GM12878 (cell line): ENCODE data around the gene WWP2. TPM values are rescaled to one million over a fixed set of nuclear protein-coding genes. Genes with fewer than 3 reads are reported as not detected.

Experiments used
- ATAC-seq: fragments of 200-7000 bp; cut with Tn5 transposase; 3 replicates; pipeline ENCODE4 v1.9.1; 2020; ENCODE audit warnings: mild to moderate bottlenecking, moderate library complexity
- BruUV-seq: library from RNA; stranded (reverse); fragments of 400-500 nt; replicated peaks from 2 replicates; lab custom pipeline; 2021; lab: Mats Ljungman, UMichigan
- CTCF ChIA-PET: fragments of 300-600 bp; sonication (Branson Sonifier 250); formaldehyde crosslinking; extraction: SDS; loops from one replicate; lab custom pipeline; 2021; ENCODE audit warnings: inconsistent platforms; lab: Yijun Ruan, JAX
- POLR2A ChIA-PET: fragments of 350-600 bp; formaldehyde crosslinking; extraction: SDS; loops from one replicate; lab custom pipeline; 2021; ENCODE audit warnings: inconsistent platforms; lab: Charles Lee
- RAD21 ChIA-PET: fragments of 300-600 bp; sonication (Branson Sonifier 250); formaldehyde crosslinking; loops from one replicate; lab custom pipeline; 2023; ENCODE audit warnings: antibody characterized with exemption; ENCODE audit not compliant: unreplicated experiment; lab: Charles Lee
- SMC1A ChIA-PET: fragments of 300-600 bp; sonication (Branson Sonifier 250); formaldehyde crosslinking; loops from one replicate; lab custom pipeline; 2023; ENCODE audit not compliant: unreplicated experiment, uncharacterized antibody; lab: Charles Lee
- DNase-seq: peaks from one replicate; pipeline ENCODE4 v3.0.0-alpha.2; 2011; ENCODE audit warnings: low read depth, low spot score
- FAIRE-seq: peaks from 3 replicates; lab custom pipeline; 2011; peaks lifted over from hg19 to GRCh38; lab: Jason Lieb, UNC
- H2AFZ ChIP-seq: 2 replicates; pipeline ENCODE4 v1.6.0; 2011; ENCODE audit warnings: low read depth, low read length, control low read depth; ENCODE audit not compliant: control insufficient read depth
- H3K27ac ChIP-seq: 2 replicates; pipeline ENCODE4 v1.5.1; 2011; ENCODE audit warnings: control low read depth; ENCODE audit not compliant: control insufficient read depth, insufficient read depth
- H3K27me3 ChIP-seq, 2 experiments: replicated peaks in 1 of 2; 2 replicates each; pipeline versions ENCODE4 v1.6.0 to v1.6.1; 2011; ENCODE audit warnings: low read length in 1 of 2; ENCODE audit not compliant: control insufficient read depth in 2 of 2, insufficient read depth in 2 of 2
- H3K36me3 ChIP-seq, 2 experiments: 2 replicates each; pipeline ENCODE4 v1.5.1; 2011; ENCODE audit warnings: low read length in 1 of 2; ENCODE audit not compliant: control insufficient read depth in 2 of 2, insufficient read depth in 2 of 2
- H3K4me1 ChIP-seq: 2 replicates; pipeline ENCODE4 v1.6.1; 2011; ENCODE audit warnings: mild to moderate bottlenecking, low read length, moderate library complexity, mixed read lengths; ENCODE audit not compliant: control insufficient read depth, insufficient read depth
- H3K4me2 ChIP-seq: 2 replicates; pipeline ENCODE4 v1.6.0; 2011; ENCODE audit warnings: control low read depth; ENCODE audit not compliant: control insufficient read depth, insufficient read depth
- H3K4me3 ChIP-seq: fragments of 200-600 bp; sonication (generic); 2 replicates; pipeline ENCODE4 v1.5.1; 2016
- H3K79me2 ChIP-seq: 2 replicates; pipeline ENCODE4 v1.6.0; 2011; ENCODE audit warnings: low read length; ENCODE audit not compliant: control insufficient read depth, insufficient read depth
- H3K9ac ChIP-seq: 2 replicates; pipeline ENCODE4 v1.8.0; 2011; ENCODE audit warnings: low read length, control low read depth, mixed read lengths; ENCODE audit not compliant: control insufficient read depth, insufficient read depth
- H3K9me3 ChIP-seq: replicated peaks from 3 replicates; pipeline ENCODE4 v1.5.1; 2011; ENCODE audit warnings: mild to moderate bottlenecking, low read length; ENCODE audit not compliant: control insufficient read depth, insufficient read depth
- H4K20me1 ChIP-seq: 2 replicates; pipeline ENCODE4 v1.6.0; 2011; ENCODE audit not compliant: control insufficient read depth, insufficient read depth
- CHD1 ChIP-seq: IDR thresholded peaks from 2 replicates; pipeline ENCODE4 v1.6.1; 2012; ENCODE audit warnings: low read depth, low read length, improper control_type of control experiment
- CHD2 ChIP-seq: IDR thresholded peaks from 2 replicates; pipeline ENCODE4 v1.6.1; 2011; ENCODE audit warnings: low read depth, low read length, improper control_type of control experiment, borderline replicate concordance
- EGR1 ChIP-seq, 2 experiments: IDR thresholded peaks; 1 replicate in 1 of 2; 2 replicates in 1 of 2; pipeline ENCODE4 v1.6.1; 2011 to 2012; ENCODE audit warnings: low read depth in 2 of 2, low read length in 2 of 2, borderline replicate concordance in 1 of 2, mild to moderate bottlenecking in 1 of 2, moderate library complexity in 1 of 2
- HSF1 ChIP-seq: fragments of 150-350 bp; IDR thresholded peaks from 2 replicates; pipeline ENCODE4 v1.6.1; 2014; ENCODE audit warnings: mild to moderate bottlenecking, low read depth, low read length
- IKZF2 ChIP-seq, 2 experiments: fragments of 450-650 bp; IDR thresholded peaks; 2 replicates each; pipeline ENCODE4 v1.6.1; 2017; ENCODE audit warnings: mild to moderate bottlenecking in 2 of 2, moderate library complexity in 2 of 2
- MXI1 ChIP-seq: fragments of 150-350 bp; IDR thresholded peaks from 2 replicates; pipeline ENCODE4 v1.6.1; 2011; ENCODE audit warnings: low read depth, mild to moderate bottlenecking, inconsistent platforms, low read length, improper control_type of control experiment
- NKRF ChIP-seq: fragments of 450-650 bp; conservative IDR thresholded peaks from 2 replicates; pipeline ENCODE4 v1.6.1; 2017; ENCODE audit warnings: mild to moderate bottlenecking, moderate library complexity
- POLR2AphosphoS2 ChIP-seq: IDR thresholded peaks from 2 replicates; pipeline ENCODE4 v1.6.1; 2011; ENCODE audit warnings: low read depth, mild to moderate bottlenecking, low read length, improper control_type of control experiment, moderate library complexity
- RBBP5 ChIP-seq: fragments of 200-600 bp; sonication (generic); conservative IDR thresholded peaks from 2 replicates; pipeline ENCODE4 v1.6.1; 2016
- STAT3 ChIP-seq: IDR thresholded peaks from 2 replicates; pipeline ENCODE4 v1.6.1; 2011; ENCODE audit warnings: low read depth, low read length, improper control_type of control experiment
- ZBTB4 ChIP-seq: fragments of 450-650 bp; formaldehyde crosslinking; IDR thresholded peaks from 2 replicates; pipeline ENCODE4 v1.4.0; 2022; ENCODE audit warnings: mild to moderate bottlenecking, moderate library complexity
- ZBTB40 ChIP-seq: fragments of 450-650 bp; IDR thresholded peaks from 2 replicates; pipeline ENCODE4 v1.6.1; 2016; ENCODE audit warnings: mild to moderate bottlenecking, moderate library complexity, borderline replicate concordance
- WGBS: methylation state at CpG from one replicate; pipeline ENCODE4 v1.1.6; 2016; ENCODE audit warnings: low lambda C conversion rate; ENCODE audit not compliant: insufficient replicate concordance, insufficient coverage; ENCODE audit errors: missing lambda C conversion rate; 5-methylcytosine and 5-hydroxymethylcytosine counted together
- in situ Hi-C: fragments of 300-500 bp; cut with MboI; formaldehyde crosslinking; loops from 9 replicates; pipeline ENCODE4 v1.14.3; 2018; ENCODE audit warnings: mixed read lengths
- intact Hi-C: fragments of 100-400 bp; cut with micrococcal nuclease; formaldehyde crosslinking; loops from one replicate; pipeline ENCODE4 v1.14.2; 2022; ENCODE audit not compliant: unreplicated experiment
- polyA plus RNA-seq, 11 experiments: library from polyadenylated mRNA; depleted of rRNA in 4 of 11; unstranded in 6 of 11; stranded (reverse) in 5 of 11; fragments of >200 nt; fragmentation: Nextera tagmentation in 4 of 11; fragmentation: Illumina TruSeq in 1 of 11; extraction: Ambion mirVana in 4 of 11; extraction: Trizol in 1 of 11; gene quantifications; 1 replicate in 1 of 11; 2 replicates in 10 of 11; pipeline versions ENCODE4 v1.2.1 to v1.2.3, GENCODE V29; 2011 to 2016; ENCODE audit warnings: inconsistent platforms in 2 of 11, missing spikeins in 2 of 11, low read depth in 1 of 11
- total RNA-seq, 4 experiments: library from RNA; depleted of rRNA in 3 of 4; stranded (reverse); fragments of >200 nt in 3 of 4; fragmentation: Illumina TruSeq in 1 of 4; extraction: Trizol in 1 of 4; gene quantifications; 2 replicates each; pipeline versions ENCODE4 v1.2.1 to v1.2.3, GENCODE V29; 2013 to 2021

Gene WWP2
- total and polyA plus RNA-seq, 10 of the 15 experiments (the other 5 are each of a cell fraction or from before 2014, with no cell fraction given), result 2.8 to 47.0 (median 23.8) TPM

GRCh38 chr16:69717066-69717465 is 45.1 kb upstream of the WWP2 start:
- ChIA-PET RAD21 (interaction anchor here (1.6 kb wide), 1 partner anchor 213 kb away, joined by 3 read pairs; no protein-coding TSS in a partner anchor), CTCF (interaction anchor here (0.8 kb wide), 1 partner anchor 38 kb away, joined by 3 read pairs; the partner anchor contains the start of gene NOB1), SMC1A (interaction anchor here (1.5 kb wide), 1 partner anchor 38 kb away, joined by 8 read pairs; the partner anchor contains the start of gene NOB1), POLR2A (no interaction called here)
- no peaks in the 10 kb centered on the region for H4K20me1 ChIP-seq
- H3K27ac ChIP-seq, result no peak overlapping the region
- ATAC-seq (no peak), FAIRE-seq (no peak), DNase-seq (no peak)
- H3K4me1 ChIP-seq, result no peaks in the 10 kb centered on the region
- H3K4me3 ChIP-seq, result no peak overlapping the region
- H3K9ac ChIP-seq, result no peak overlapping the region
- H3K9me3 ChIP-seq, result no peaks in the 10 kb centered on the region
- no peak overlapping the region for H3K4me2 ChIP-seq
- BruUV-seq, result no TSS peak
- 95% methylated on average over 6 of the region's 6 CpGs for WGBS
- no peaks in the 10 kb centered on the region for H3K27me3 ChIP-seq
- peaks cover 0 to 3% of the 10 kb centered on the region in 2 experiments; a peak in 2 of 4 replicates for H3K36me3 ChIP-seq
- H2AFZ ChIP-seq, result no peak overlapping the region
- in situ Hi-C loops (no loop called here), intact Hi-C loops (no loop called here)
- H3K79me2 ChIP-seq, result no peaks in the 10 kb centered on the region
- TF ChIP-seq CHD2 (no peak), EGR1 (IDR thresholded peaks at IDR 0.05; ENCODE audit: borderline replicate concordance in 1 of 2, low read depth in 2 of 2, low read length in 2 of 2) (no peak), ZBTB40 (no peak), CHD1 (no peak), MXI1 (no peak), HSF1 (no peak), RBBP5 (no peak), NKRF (no peak), ZBTB4 (no peak), IKZF2 (IDR thresholded peaks at IDR 0.05) (no peak), STAT3 (no peak), POLR2AphosphoS2 (no peak)
